GM23338 (cell line): ENCODE results near the gene EIF4A3. TPM values are rescaled to one million over a fixed set of nuclear protein-coding genes. Genes with fewer than 3 reads are reported as not detected.

Experiments
- ATAC-seq: fragments of 200-7000 bp; cut with Tn5 transposase; 3 replicates; pipeline ENCODE4 v1.9.1; 2020
- DNase-seq: peaks from one replicate; pipeline ENCODE4 v3.0.0-alpha.2; 2015; ENCODE audit warnings: low spot score
- H2AFZ ChIP-seq: fragments of 200-600 bp; sonication (generic); 2 replicates; pipeline ENCODE4 v1.8.0; 2016; ENCODE audit warnings: antibody characterized with exemption, mild to moderate bottlenecking, moderate library complexity
- H3F3A ChIP-seq: fragments of 200-600 bp; sonication (generic); replicated peaks from 2 replicates; pipeline ENCODE4 v1.8.0; 2017; ENCODE audit warnings: antibody characterized with exemption, mixed run types, low read depth
- H3K27ac ChIP-seq: fragments of 200-600 bp; sonication (generic); 2 replicates; pipeline ENCODE4 v1.6.1; 2016; ENCODE audit warnings: low read depth
- H3K27me3 ChIP-seq: fragments of 200-600 bp; sonication (generic); 2 replicates; pipeline ENCODE4 v1.8.0; 2016; ENCODE audit warnings: mild to moderate bottlenecking, mixed run types, moderate library complexity; ENCODE audit not compliant: insufficient read depth
- H3K36me3 ChIP-seq: fragments of 200-600 bp; sonication (generic); 2 replicates; pipeline ENCODE4 v1.8.0; 2016; ENCODE audit warnings: mild to moderate bottlenecking; ENCODE audit not compliant: insufficient read depth
- H3K4me1 ChIP-seq: fragments of 200-600 bp; sonication (generic); 2 replicates; pipeline ENCODE4 v1.8.0; 2016; ENCODE audit warnings: mild to moderate bottlenecking, moderate library complexity; ENCODE audit not compliant: insufficient read depth
- H3K4me2 ChIP-seq: fragments of 200-600 bp; sonication (generic); 2 replicates; pipeline ENCODE4 v1.7.1; 2017; ENCODE audit warnings: mixed run types
- H3K4me3 ChIP-seq: fragments of 200-600 bp; sonication (generic); 2 replicates; pipeline ENCODE4 v1.6.1; 2016; ENCODE audit warnings: mixed run types
- H3K79me2 ChIP-seq: fragments of 200-600 bp; sonication (generic); replicated peaks from 2 replicates; pipeline ENCODE4 v1.8.0; 2017; ENCODE audit warnings: mild to moderate bottlenecking; ENCODE audit not compliant: insufficient read depth
- H3K9me2 ChIP-seq: fragments of 200-600 bp; sonication (generic); 2 replicates; pipeline ENCODE4 v1.8.0; 2017; ENCODE audit not compliant: insufficient read depth
- H4K20me1 ChIP-seq: fragments of 200-600 bp; sonication (generic); replicated peaks from 2 replicates; pipeline ENCODE4 v1.8.0; 2017; ENCODE audit warnings: mild to moderate bottlenecking; ENCODE audit not compliant: insufficient read depth
- H3K27ac Mint-ChIP-seq: 2 replicates; pipeline ENCODE4 v1.8.0; 2020; ENCODE audit warnings: inconsistent platforms, mild to moderate bottlenecking, moderate library complexity, mixed read lengths
- H3K27me3 Mint-ChIP-seq: 3 replicates; pipeline ENCODE4 v1.8.0; 2022; ENCODE audit warnings: low read depth, mild to moderate bottlenecking, moderate library complexity, mixed read lengths, inconsistent platforms; ENCODE audit not compliant: insufficient read depth, poor library complexity
- H3K36me3 Mint-ChIP-seq: 3 replicates; pipeline ENCODE4 v1.8.0; 2021; ENCODE audit warnings: low read depth, mild to moderate bottlenecking, inconsistent platforms, moderate library complexity, mixed read lengths
- H3K4me1 Mint-ChIP-seq: 3 replicates; pipeline ENCODE4 v1.8.0; 2020; ENCODE audit warnings: mild to moderate bottlenecking, inconsistent platforms, mixed read lengths
- H3K4me3 Mint-ChIP-seq: 3 replicates; pipeline ENCODE4 v1.8.0; 2021; ENCODE audit warnings: moderate library complexity, mild to moderate bottlenecking, inconsistent platforms, mixed read lengths
- H3K9me3 Mint-ChIP-seq: 3 replicates; pipeline ENCODE4 v1.8.0; 2020; ENCODE audit warnings: moderate library complexity, mild to moderate bottlenecking, inconsistent platforms, mixed read lengths
- CREB1 ChIP-seq: fragments of 250-450 bp; sonication (Bioruptor Pico); IDR thresholded peaks from 2 replicates; pipeline ENCODE4 v1.5.0; 2020; ENCODE audit warnings: low read depth, mild to moderate bottlenecking, moderate library complexity
- CTCF ChIP-seq, 2 experiments: fragments of 200-600 bp in 1 of 2; sonication (generic) in 1 of 2; conservative IDR thresholded peaks; 2 replicates each; pipeline versions ENCODE4 v1.5.1 to v1.6.1; 2016 to 2017; ENCODE audit warnings: antibody characterized with exemption in 2 of 2, low read depth in 2 of 2, mild to moderate bottlenecking in 2 of 2, moderate library complexity in 1 of 2
- ETS1 ChIP-seq: IDR thresholded peaks from 2 replicates; pipeline ENCODE4 v1.6.1; 2016; ENCODE audit warnings: antibody characterized with exemption
- EZH2 ChIP-seq: fragments of 200-600 bp; sonication (generic); IDR thresholded peaks from one replicate; pipeline ENCODE4 v1.8.0; 2017; ENCODE audit warnings: antibody characterized with exemption, mild to moderate bottlenecking, low read depth; ENCODE audit not compliant: unreplicated experiment
- JUNB ChIP-seq: IDR thresholded peaks from one replicate; pipeline ENCODE4 v1.6.1; 2016; ENCODE audit warnings: antibody characterized with exemption; ENCODE audit not compliant: unreplicated experiment
- POLR2AphosphoS5 ChIP-seq: IDR thresholded peaks from 2 replicates; pipeline ENCODE4 v1.6.1; 2016; ENCODE audit warnings: antibody characterized with exemption, low read depth
- REST ChIP-seq: IDR thresholded peaks from one replicate; pipeline ENCODE4 v1.6.1; 2018; ENCODE audit warnings: antibody characterized with exemption; ENCODE audit not compliant: unreplicated experiment
- STAT1 ChIP-seq: IDR thresholded peaks from one replicate; pipeline ENCODE4 v1.6.1; 2016; ENCODE audit warnings: antibody characterized with exemption; ENCODE audit not compliant: unreplicated experiment
- ZNF114 ChIP-seq: fragments of 250-450 bp; sonication (Bioruptor Pico); IDR thresholded peaks from 2 replicates; pipeline ENCODE4 v1.5.0; 2020; ENCODE audit warnings: mild to moderate bottlenecking, moderate library complexity
- ZNF331 ChIP-seq: fragments of 250-450 bp; sonication (Bioruptor Pico); IDR thresholded peaks from 2 replicates; pipeline ENCODE4 v1.5.0; 2020; ENCODE audit warnings: low read depth, mild to moderate bottlenecking, moderate library complexity
- ZNF462 ChIP-seq: fragments of 250-450 bp; sonication (Bioruptor Pico); IDR thresholded peaks from 2 replicates; pipeline ENCODE4 v1.5.0; 2020; ENCODE audit warnings: mild to moderate bottlenecking, moderate library complexity
- polyA plus RNA-seq: library from polyadenylated mRNA; unstranded; fragments of >200 nt; fragmentation: Nextera tagmentation; extraction: Ambion mirVana; gene quantifications from 2 replicates; pipeline ENCODE4 v1.2.1, GENCODE V29; 2016
- total RNA-seq: library from RNA; depleted of rRNA; stranded (reverse); fragments of >200 nt; shearing (Covaris generic); gene quantifications from 2 replicates; pipeline ENCODE4 v1.2.3, GENCODE V29; 2014

EIF4A3 gene
- total and polyA plus RNA-seq, 2 experiments from 2014 or later: 146 to 156 TPM

GRCh38 chr17:80117491-80118401, 29.2 kb downstream of the EIF4A3 start:
- Histone ChIP-seq H3K9me2 (no peaks in the 10 kb centered on the region), H3K4me1 (peaks cover 3% of the 10 kb centered on the region; the same call in 1 of the 2 replicates), H3K27me3 (no peaks in the 10 kb centered on the region), H2AFZ (no peak overlapping the region), H3K36me3 (no peaks in the 10 kb centered on the region; the same call in 1 of the 2 replicates), H3K4me3 (no peak overlapping the region), H3K27ac (no peak overlapping the region), H3F3A (0 out of 2 replicates have a peak, but pooled peaks cover 5% of the 10 kb centered on the region), H3K79me2 (no peaks in the 10 kb centered on the region), H3K4me2 (no peak overlapping the region), H4K20me1 (no peaks in the 10 kb centered on the region)
- Mint-ChIP-seq H3K4me3 (no peak overlapping the region), H3K9me3 (no peaks in the 10 kb centered on the region; the same call in 2 of the 3 replicates), H3K27ac (no peak overlapping the region), H3K36me3 (peaks cover 23% of the 10 kb centered on the region; the same call in 2 of the 3 replicates), H3K4me1 (peaks cover 8% of the 10 kb centered on the region; the same call in 2 of the 3 replicates), H3K27me3 (peaks cover 10% of the 10 kb centered on the region)
- TF ChIP-seq ETS1 (no peak), CREB1 (CRISPR knock-in tag) (no peak), EZH2 (no peak), POLR2AphosphoS5 (no peak), JUNB (no peak), ZNF114 (CRISPR knock-in tag) (no peak), ZNF331 (CRISPR knock-in tag) (no peak), REST (no peak), ZNF462 (no peak), STAT1 (no peak), CTCF (conservative IDR thresholded peaks at IDR 0.05; ENCODE audit: low read depth in 2 of 2) (no peak)
- DNase-seq (no peak), ATAC-seq (no peak)
